CD14-positive monocyte (primary cell): ENCODE data around the gene FHIT. TPM values are rescaled to one million over a fixed set of nuclear protein-coding genes. Genes with fewer than 3 reads are reported as not detected.
A peak's percentile ranks its signal among the peaks of the same experiment; 100 is the strongest.

Experiments used
- DNase-seq, 3 donors: peaks; one replicate each; pipeline ENCODE4 v3.0.0-alpha.2; 2011 to 2022
- H2AFZ ChIP-seq: 2 replicates; pipeline ENCODE4 v1.6.0; 2012; ENCODE audit warnings: mild to moderate bottlenecking, low read depth, low read length, inconsistent platforms; ENCODE audit not compliant: insufficient read depth, poor library complexity, severe bottlenecking
- H3K27ac ChIP-seq, 2 donors: 1 replicate in 1 of 2; 2 replicates in 1 of 2; pipeline ENCODE4 v1.5.1; 2012 to 2013; ENCODE audit warnings: low read length in 2 of 2, control low read depth in 1 of 2, inconsistent platforms in 1 of 2, low read depth in 1 of 2, mild to moderate bottlenecking in 1 of 2
- H3K27me3 ChIP-seq, 2 donors: one replicate each; pipeline versions ENCODE4 v1.6.0 to v1.6.1; 2011 to 2013; ENCODE audit warnings: low read length in 2 of 2; ENCODE audit not compliant: control insufficient read depth in 2 of 2, insufficient read depth in 2 of 2
- H3K36me3 ChIP-seq, 2 donors: replicated peaks in 1 of 2; 1 replicate in 1 of 2; 2 replicates in 1 of 2; pipeline versions ENCODE4 v1.5.1 to v1.6.1; 2012 to 2013; ENCODE audit warnings: low read length in 2 of 2, control low read depth in 1 of 2, inconsistent platforms in 1 of 2, mild to moderate bottlenecking in 1 of 2; ENCODE audit not compliant: insufficient read depth in 2 of 2, control insufficient read depth in 1 of 2
- H3K4me1 ChIP-seq, 2 donors: 1 replicate in 1 of 2; 2 replicates in 1 of 2; pipeline versions ENCODE4 v1.5.1 to v1.6.1; 2012 to 2013; ENCODE audit warnings: low read length in 2 of 2, control low read depth in 1 of 2, inconsistent platforms in 1 of 2, mild to moderate bottlenecking in 1 of 2, moderate library complexity in 1 of 2; ENCODE audit not compliant: insufficient read depth in 2 of 2, control insufficient read depth in 1 of 2
- H3K4me2 ChIP-seq: replicated peaks from 2 replicates; pipeline ENCODE3; 2012; ENCODE audit warnings: low read length, moderate library complexity, mild to moderate bottlenecking; ENCODE audit not compliant: poor library complexity, severe bottlenecking; ENCODE audit errors: extremely low read depth
- H3K4me3 ChIP-seq, 3 experiments: fragments of 200-600 bp in 1 of 3; sonication (generic) in 1 of 3; replicated peaks in 1 of 3; 1 replicate in 2 of 3; 2 replicates in 1 of 3; pipeline ENCODE4 v1.5.1; 2011 to 2013; ENCODE audit warnings: low read length in 3 of 3, mild to moderate bottlenecking in 3 of 3, control low read depth in 2 of 3, low read depth in 2 of 3, inconsistent platforms in 1 of 3, moderate library complexity in 1 of 3
- H3K79me2 ChIP-seq: 2 replicates; pipeline ENCODE4 v1.6.0; 2012; ENCODE audit warnings: mild to moderate bottlenecking, control low read depth, inconsistent platforms, low read length, moderate library complexity; ENCODE audit not compliant: insufficient read depth
- H3K9ac ChIP-seq: 2 replicates; pipeline ENCODE4 v1.6.0; 2017; ENCODE audit warnings: low read length, mild to moderate bottlenecking; ENCODE audit not compliant: insufficient read depth, poor library complexity, severe bottlenecking
- H3K9me3 ChIP-seq, 2 donors: replicated peaks in 1 of 2; 1 replicate in 1 of 2; 2 replicates in 1 of 2; pipeline versions ENCODE4 v1.5.1 to v1.6.1; 2012 to 2013; ENCODE audit warnings: low read length in 2 of 2, control low read depth in 1 of 2; ENCODE audit not compliant: control insufficient read depth in 1 of 2, insufficient read depth in 1 of 2
- H4K20me1 ChIP-seq: 2 replicates; pipeline ENCODE4 v1.6.0; 2012; ENCODE audit warnings: mild to moderate bottlenecking, low read length, control low read depth, moderate library complexity; ENCODE audit not compliant: insufficient read depth
- H3K27ac Mint-ChIP-seq, 7 donors: one replicate each; pipeline ENCODE4 v1.8.0; 2020; ENCODE audit warnings: mild to moderate bottlenecking in 7 of 7, mixed read lengths in 7 of 7, moderate library complexity in 6 of 7, inconsistent platforms in 2 of 7
- H3K27me3 Mint-ChIP-seq, 3 donors: one replicate each; pipeline ENCODE4 v1.8.0; 2021 to 2022; ENCODE audit warnings: low read depth in 3 of 3, mild to moderate bottlenecking in 3 of 3, mixed read lengths in 3 of 3, moderate library complexity in 3 of 3, inconsistent platforms in 1 of 3
- H3K36me3 Mint-ChIP-seq, 2 donors: one replicate each; pipeline ENCODE4 v1.8.0; 2020; ENCODE audit warnings: mixed read lengths in 2 of 2, inconsistent platforms in 1 of 2, mild to moderate bottlenecking in 1 of 2
- H3K4me1 Mint-ChIP-seq: one replicate; pipeline ENCODE4 v1.8.0; 2020; ENCODE audit warnings: mild to moderate bottlenecking, mixed read lengths
- H3K4me3 Mint-ChIP-seq, 2 donors: one replicate each; pipeline ENCODE4 v1.8.0; 2020; ENCODE audit warnings: mild to moderate bottlenecking in 2 of 2, mixed read lengths in 2 of 2, moderate library complexity in 1 of 2
- H3K9me3 Mint-ChIP-seq, 7 donors: one replicate each; pipeline ENCODE4 v1.8.0; 2020 to 2022; ENCODE audit warnings: mixed read lengths in 7 of 7, mild to moderate bottlenecking in 6 of 7, moderate library complexity in 6 of 7, inconsistent platforms in 2 of 7
- CTCF ChIP-seq: fragments of 200-600 bp; IDR thresholded peaks from one replicate; pipeline ENCODE4 v1.8.0; 2022; ENCODE audit warnings: antibody characterized with exemption, mild to moderate bottlenecking
- WGBS: methylation state at CpG from one replicate; pipeline ENCODE4 v1.1.5; 2013; ENCODE audit warnings: missing lambda C conversion rate; ENCODE audit not compliant: insufficient coverage; 5-methylcytosine and 5-hydroxymethylcytosine counted together
- intact Hi-C, 2 donors: fragments of 100-400 bp; cut with micrococcal nuclease; formaldehyde crosslinking; loops; one replicate each; pipeline versions ENCODE4 v1.15.0 to v1.15.1; 2023
- polyA plus RNA-seq, 3 donors: library from polyadenylated mRNA; depleted of rRNA in 1 of 3; unstranded in 2 of 3; stranded (reverse) in 1 of 3; fragments of 300-500 nt in 2 of 3; fragments of >200 nt in 1 of 3; fragmentation: Illumina TruSeq in 2 of 3; gene quantifications; 1 replicate in 2 of 3; 2 replicates in 1 of 3; pipeline ENCODE4 v1.2.3, GENCODE V29; 2012 to 2021

Gene FHIT
- polyA plus RNA-seq, 3 donors = 1.7 to 3.4 (median 3.2) TPM

- no peaks in the 10 kb centered on the region for H3K36me3 Mint-ChIP-seq
- no peak for DNase-seq
Observed at GRCh38 chr3:61252836-61253235, 1.6 kb upstream of the FHIT start.

DNA sequence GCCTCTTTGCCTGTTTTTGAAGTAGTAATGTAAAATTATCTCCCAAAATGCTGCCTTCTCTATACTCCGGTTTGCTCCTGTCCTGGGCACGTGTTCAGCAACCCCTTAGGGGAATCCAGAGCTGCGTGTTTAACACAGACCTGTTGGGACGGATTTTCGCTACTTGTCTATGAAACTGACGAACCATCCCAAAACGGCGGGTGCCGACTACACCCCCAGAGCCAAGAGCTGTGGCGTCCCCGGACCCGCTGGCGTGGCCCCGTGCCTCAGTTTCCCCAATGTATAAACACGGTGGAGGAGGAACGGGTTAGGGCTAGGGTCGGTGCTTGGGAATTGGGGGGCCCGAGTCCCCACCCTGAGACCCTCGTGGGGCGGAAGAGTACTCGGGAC is 473 bp downstream of the FHIT start:
- H3K4me3 Mint-ChIP-seq = peak overlapping the region; percentile 83 to 97
- no peaks in the 10 kb centered on the region for H3K9me3 Mint-ChIP-seq
- 15% methylated on average over 14 of the region's 21 CpGs for WGBS
- Histone ChIP-seq H3K27me3 (no peaks in the 10 kb centered on the region), H3K4me3 (peak overlapping the region; percentile 86 to 92 (median 87)), H3K4me2 (peak overlapping the region; percentile 91), H3K79me2 (no peaks in the 10 kb centered on the region), H3K9ac (peak overlapping the region; percentile 74), H2AFZ (peak overlapping the region; percentile 100), H3K4me1 (peaks cover 16 to 20% of the 10 kb centered on the region in 2 donors), H3K9me3 (no peaks in the 10 kb centered on the region), H4K20me1 (no peaks in the 10 kb centered on the region), H3K36me3 (no peaks in the 10 kb centered on the region), H3K27ac (peak overlapping the region; percentile 37 to 79)
- TF ChIP-seq CTCF = no peak
- peak in 1 of 3 donors; percentile 4 for DNase-seq
- peaks cover 16% of the 10 kb centered on the region for H3K4me1 Mint-ChIP-seq
- intact Hi-C loops = no loop called here
- H3K27me3 Mint-ChIP-seq = peaks cover 0 to 5% (median 0%) of the 10 kb centered on the region in 3 donors
- H3K36me3 Mint-ChIP-seq = no peaks in the 10 kb centered on the region
- H3K27ac Mint-ChIP-seq = peak overlapping the region; percentile 6 to 87 (median 52)

More at GRCh38 chr3:61252836-61253235, 1.6 kb upstream of the FHIT start:
- H3K36me3 ChIP-seq = no peaks in the 10 kb centered on the region
- no peak overlapping the region for H3K27ac ChIP-seq
- H3K4me1 Mint-ChIP-seq = peaks cover 16% of the 10 kb centered on the region
- no peak overlapping the region for H3K27ac Mint-ChIP-seq
- H4K20me1 ChIP-seq = no peaks in the 10 kb centered on the region
- H3K79me2 ChIP-seq = no peaks in the 10 kb centered on the region
- H3K27me3 Mint-ChIP-seq = peaks cover 1 to 3% (median 2%) of the 10 kb centered on the region in 3 donors
- peaks cover 16 to 20% of the 10 kb centered on the region in 2 donors for H3K4me1 ChIP-seq
- TF ChIP-seq CTCF = no peak
- no peak overlapping the region for H3K4me3 ChIP-seq
- no peak overlapping the region for H3K4me3 Mint-ChIP-seq
- H3K27me3 ChIP-seq = no peaks in the 10 kb centered on the region
- no peaks in the 10 kb centered on the region for H3K9me3 ChIP-seq
- H3K9ac ChIP-seq = no peak overlapping the region
- intact Hi-C loops = no loop called here
- 100% methylated on average over 1 of the region's 2 CpGs for WGBS
- peak overlapping the region; percentile 2 for H2AFZ ChIP-seq
- no peaks in the 10 kb centered on the region for H3K9me3 Mint-ChIP-seq
- H3K4me2 ChIP-seq = no peak overlapping the region
